NCI-H2227 (cell line): ENCODE data around the gene KLF5.
"Not testable (repeated sequence)": the region's sequence is repeated elsewhere in the genome, so short reads cannot be mapped to it uniquely, and the experiment has no call there.

ENCODE experiments used
- DNase-seq: peaks from one replicate; lab custom pipeline; 2025; ENCODE audit not compliant: unreplicated experiment; lab: John Stamatoyannopoulos, UW

Gene KLF5

DNA sequence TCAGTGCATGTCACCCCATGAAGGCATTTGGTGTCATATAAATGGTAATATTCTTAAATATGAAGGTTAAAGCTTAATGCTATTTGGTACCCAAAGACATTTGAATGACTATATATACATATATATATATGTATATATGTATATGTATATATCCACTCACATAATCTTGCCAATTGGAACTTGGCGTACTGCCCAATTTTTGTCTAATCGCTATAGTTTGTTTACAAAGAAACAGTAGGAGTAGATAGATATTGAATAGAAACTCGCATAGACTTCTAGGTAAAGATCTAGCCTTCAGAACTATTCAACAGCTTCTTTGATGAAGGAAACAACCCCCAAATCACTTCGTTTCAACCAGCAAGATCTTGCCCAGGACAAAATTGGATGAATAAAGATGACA, 24.1 kb downstream of the KLF5 start:
- no peak for DNase-seq

GRCh38 chr13:73088332-73088935, 29.6 kb downstream of the KLF5 start:
- DNase-seq = no peak

DNA sequence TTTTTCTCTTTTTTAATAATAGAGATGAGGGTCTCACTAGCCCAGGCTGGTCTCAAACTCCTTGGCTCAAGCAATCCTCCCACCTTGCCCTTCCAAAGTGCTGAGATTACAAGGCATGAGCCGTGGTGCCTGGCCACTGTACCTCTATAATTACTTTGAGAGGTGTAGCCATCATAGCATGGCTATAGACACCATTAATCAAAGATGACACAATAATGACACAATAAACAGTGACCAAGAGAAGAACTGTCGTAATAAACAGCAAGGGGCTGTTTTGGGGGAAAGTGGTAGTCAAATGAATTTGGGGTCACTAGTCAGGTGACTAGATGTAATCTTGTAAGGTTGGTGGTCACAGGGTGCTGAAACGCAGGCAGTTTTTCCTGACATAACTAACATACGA, 30.4 kb downstream of the KLF5 start:
- peak; percentile 6 for DNase-seq

DNA sequence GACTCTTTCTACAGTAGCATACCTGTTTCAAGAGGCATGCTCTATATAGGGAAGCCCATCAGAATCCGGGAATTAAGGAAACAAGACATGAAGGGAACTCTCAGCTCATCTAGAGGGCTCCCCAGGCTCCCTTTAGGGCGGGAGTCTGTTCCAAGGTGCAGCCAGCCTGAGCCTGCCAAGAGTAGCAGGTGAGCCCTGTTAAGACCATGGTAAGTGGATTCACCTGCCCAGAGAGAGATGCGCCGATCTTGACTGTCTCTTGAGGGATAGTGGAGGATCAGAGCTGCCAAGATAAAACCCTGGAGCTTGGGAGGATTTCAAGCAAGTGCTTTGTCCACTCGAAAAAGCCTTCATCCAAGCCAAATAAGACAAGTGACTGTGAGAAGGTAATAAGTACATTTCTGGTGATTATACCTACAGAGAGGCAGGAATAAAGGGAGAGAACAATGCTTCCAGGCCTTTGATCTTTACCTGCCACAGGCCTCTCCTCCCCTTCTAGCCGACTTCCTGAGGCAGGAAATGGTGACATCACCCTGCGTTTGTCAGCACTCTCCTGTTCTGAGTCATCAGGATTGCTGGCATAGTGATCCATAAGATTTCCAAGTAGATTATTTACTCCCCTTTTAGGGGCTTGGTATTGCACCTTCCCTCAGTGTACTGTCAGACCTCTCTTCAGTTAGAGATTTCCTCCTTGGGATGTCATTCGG, 31.5 kb downstream of the KLF5 start:
- DNase-seq = peak; percentile 1

GRCh38 chr13:73090823-73091187, 32.0 kb downstream of the KLF5 start:
- no peak for DNase-seq

- DNase-seq = no peak
Measured at GRCh38 chr13:73092829-73093228, 34.0 kb downstream of the KLF5 start.

- DNase-seq = no peak
Measured at GRCh38 chr13:73096173-73096572, 37.4 kb downstream of the KLF5 start.

GRCh38 chr13:73096638-73097037, 37.8 kb downstream of the KLF5 start:
- no peak for DNase-seq

DNA sequence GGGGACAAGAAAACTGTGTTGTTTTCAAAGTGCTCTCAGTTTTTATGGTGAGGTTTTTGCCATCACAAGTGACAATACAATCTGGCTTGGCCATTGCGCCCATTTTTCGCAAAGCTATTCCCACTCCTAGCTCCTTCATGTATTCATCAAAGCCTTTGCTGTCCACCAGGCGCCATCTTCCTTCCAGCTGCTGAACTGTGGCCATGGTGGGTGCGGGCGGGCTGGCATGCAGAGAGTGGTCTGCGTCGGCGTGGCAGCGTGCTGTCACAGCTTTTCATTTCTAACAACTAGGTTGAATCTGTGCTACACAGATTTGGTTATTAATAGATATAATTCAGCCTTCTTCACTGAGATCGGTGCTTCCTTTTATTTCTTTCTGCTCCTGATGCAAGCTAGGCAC, 42.0 kb downstream of the KLF5 start:
- DNase-seq = not testable (repeated sequence)

DNA sequence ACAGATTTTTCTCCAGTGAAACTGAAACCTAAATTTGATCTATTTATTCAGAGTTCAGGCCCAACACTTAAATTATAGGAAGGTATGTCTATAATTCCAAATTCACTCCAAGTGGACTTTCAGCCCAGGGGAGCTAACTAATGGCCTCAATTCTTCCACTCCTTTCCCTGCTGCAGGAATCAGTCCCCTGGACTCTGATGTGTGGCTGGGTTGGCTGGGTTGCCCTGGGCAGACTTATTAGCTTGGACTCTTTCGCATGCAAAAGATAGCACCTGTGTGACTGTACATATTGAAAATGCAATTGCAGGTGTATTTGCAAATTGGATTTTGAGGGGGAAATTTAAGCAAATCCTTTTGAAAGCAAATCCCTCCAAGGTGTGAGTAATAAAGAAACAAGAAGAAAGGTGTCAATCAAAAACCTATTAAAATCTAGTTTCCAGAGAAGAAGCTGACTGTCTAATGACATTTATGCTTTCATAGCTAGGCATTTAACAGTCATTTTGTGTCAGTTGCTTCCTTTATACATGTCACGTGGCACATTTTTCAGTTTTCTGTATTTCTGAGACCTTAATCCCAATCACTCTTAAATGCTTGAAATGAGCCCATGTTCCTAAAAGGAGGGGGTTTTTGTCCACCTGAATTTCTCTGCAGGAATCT, 42.7 kb downstream of the KLF5 start:
- no peak for DNase-seq

- DNase-seq = no peak
Measured at GRCh38 chr13:73103238-73103637, 44.4 kb downstream of the KLF5 start.

GRCh38 chr13:73106513-73107178, 47.8 kb downstream of the KLF5 start:
- DNase-seq = no peak

- no peak for DNase-seq
Measured at GRCh38 chr13:73107481-73107880, 48.7 kb downstream of the KLF5 start.

GRCh38 chr13:73107970-73108369, 49.2 kb downstream of the KLF5 start:
- DNase-seq = no peak

GRCh38 chr13:73109288-73109899, 50.6 kb downstream of the KLF5 start:
- DNase-seq = no peak

DNA sequence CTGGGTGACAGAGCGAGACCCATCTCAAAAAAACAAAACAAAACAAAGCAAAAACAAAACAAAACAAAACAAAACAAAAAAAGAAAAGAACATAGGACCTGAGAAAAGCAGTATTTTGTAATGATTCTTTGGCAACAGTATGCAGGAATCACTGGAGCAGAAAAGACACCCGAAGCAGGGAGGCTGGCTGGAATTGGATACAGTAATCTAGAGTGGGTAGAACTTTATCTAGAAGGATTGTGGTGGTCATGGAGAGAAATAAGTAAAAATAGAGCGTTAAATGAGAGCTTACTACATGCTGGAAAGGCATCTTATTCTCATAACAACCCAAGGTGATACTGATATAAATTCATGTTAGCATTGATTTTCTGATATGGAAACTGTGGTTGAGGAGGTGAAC, 51.2 kb downstream of the KLF5 start:
- no peak for DNase-seq

GRCh38 chr13:73110814-73111213, 52.0 kb downstream of the KLF5 start:
- no peak for DNase-seq

GRCh38 chr13:73111331-73111730, 52.5 kb downstream of the KLF5 start:
- DNase-seq = no peak

DNA sequence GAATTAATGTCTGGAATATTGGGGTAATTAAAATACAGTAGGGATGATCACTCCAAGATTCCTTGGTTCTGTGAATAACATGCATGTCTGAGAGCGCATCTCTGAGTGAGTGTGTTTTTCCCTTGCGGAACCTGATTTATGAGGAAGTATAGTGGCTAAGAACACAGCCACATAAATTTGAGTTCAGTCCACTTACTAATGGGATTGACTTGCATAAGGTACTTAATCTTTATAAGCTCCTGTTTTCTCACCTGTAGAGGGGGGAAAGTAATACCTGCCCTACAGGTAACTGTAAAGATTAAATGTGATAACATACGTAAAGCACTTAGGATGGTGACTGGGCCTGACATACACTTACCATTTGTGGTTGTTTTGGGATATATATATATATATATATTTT, 60.8 kb downstream of the KLF5 start:
- no peak for DNase-seq
